ENCODE data around the gene CGB2. TPM values are rescaled to one million over a fixed set of nuclear protein-coding genes. Genes with fewer than 3 reads are reported as not detected.
A peak's percentile ranks its signal among the peaks of the same experiment; 100 is the strongest.
"Not testable (repeated sequence)": the region's sequence is repeated elsewhere in the genome, so short reads cannot be mapped to it uniquely, and the experiment has no call there.

Gene CGB2
- total RNA-seq, 5 donors from 2014 or later (not counting 1 experiment from before 2014, with no cell fraction given), result not detected

DNA sequence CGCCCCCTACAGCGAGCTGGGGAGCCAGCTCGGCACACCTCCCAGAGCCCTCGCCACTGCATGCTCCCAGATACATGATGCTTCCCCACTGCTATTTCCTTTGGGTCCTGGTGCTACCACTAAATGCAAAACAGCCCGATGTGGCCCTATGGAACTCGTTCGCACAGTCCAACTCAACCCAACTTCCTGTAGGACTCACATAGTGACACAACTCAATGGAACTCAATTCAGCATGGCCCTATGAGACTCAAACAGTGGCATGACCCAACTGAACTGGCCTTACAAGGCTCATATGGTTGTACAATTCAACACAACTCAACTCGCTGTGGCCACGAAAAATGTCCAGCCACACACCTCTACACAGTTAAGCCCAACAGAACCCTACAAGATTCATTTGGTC lies 37.3 kb downstream of the CGB2 start:
- H3K27ac Mint-ChIP-seq, result no peak overlapping the region
- Histone ChIP-seq H3K4me1 (ENCODE audit: control insufficient read depth in 1 of 2, extremely low read depth in 1 of 2, insufficient read depth in 2 of 2, low read length in 2 of 2) (peaks cover 0 to 19% of the 10 kb centered on the region in 2 experiments), H3K4me3 (ENCODE audit: control insufficient read depth in 1 of 2, extremely low read depth in 1 of 2, low read length in 1 of 2) (no peak overlapping the region), H3K36me3 (ENCODE audit: control insufficient read depth in 2 of 2, extremely low read depth in 1 of 2, insufficient read depth in 1 of 2, low read length in 1 of 2) (no peaks in the 10 kb centered on the region), H3K9me3 (no peaks in the 10 kb centered on the region), H3K27ac (ENCODE audit: low read length) (no peak overlapping the region), H3K27me3 (replicated peaks in 1 of 2; ENCODE audit: control insufficient read depth in 2 of 2, extremely low read depth in 1 of 2, insufficient read depth in 2 of 2, low read length in 1 of 2) (peaks cover 7 to 81% of the 10 kb centered on the region in 2 experiments)
- no peak for DNase-seq
- no peak overlapping the region for H3K4me3 Mint-ChIP-seq
- POLR2A ChIA-PET, result no interaction called here
- peaks cover 12 to 21% (median 13%) of the 10 kb centered on the region in 3 donors for H3K4me1 Mint-ChIP-seq
- ATAC-seq (replicated peaks in 1 of 4), result no peak
- WGBS (ENCODE audit: insufficient coverage), result 95% methylated on average over 9 of the region's 9 CpGs
- H3K36me3 Mint-ChIP-seq, result no peaks in the 10 kb centered on the region
- peaks cover 0 to 5% (median 0%) of the 10 kb centered on the region in 3 donors for H3K9me3 Mint-ChIP-seq
- peaks cover 60 to 78% of the 10 kb centered on the region in 2 donors for H3K27me3 Mint-ChIP-seq
- CTCF ChIA-PET, result no interaction called here

DNA sequence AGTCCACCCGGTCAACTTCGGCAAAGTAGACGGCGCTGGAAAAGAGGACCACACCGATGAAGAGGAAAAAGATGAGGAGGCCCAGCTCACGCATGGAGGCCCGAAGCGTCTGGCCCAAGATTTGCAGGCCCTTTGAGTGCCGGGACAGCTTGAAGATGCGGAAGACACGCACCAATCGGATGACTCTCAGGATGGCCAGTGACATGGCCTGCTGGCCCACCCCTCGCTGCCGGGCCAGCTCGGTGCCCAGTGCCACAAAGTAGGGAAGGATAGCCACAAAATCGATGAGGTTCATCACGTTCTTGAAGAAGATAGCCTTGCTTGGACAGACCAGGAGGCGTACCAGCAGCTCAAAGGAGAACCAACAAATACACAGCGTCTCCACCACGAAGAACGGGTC lies 38.7 kb downstream of the CGB2 start:
- peaks cover 0 to 5% (median 0%) of the 10 kb centered on the region in 3 donors for H3K9me3 Mint-ChIP-seq
- H3K27ac Mint-ChIP-seq, result peak overlapping the region in 1 of 2 donors; percentile 7
- CTCF ChIA-PET, result interaction anchor here in 1 of 2 donors (0.6 kb wide), 1 partner anchor 699 kb away, joined by 4 read pairs; no protein-coding TSS in a partner anchor
- no peaks in the 10 kb centered on the region for H3K36me3 Mint-ChIP-seq
- no peak overlapping the region for H3K4me3 ChIP-seq (ENCODE audit: control insufficient read depth in 1 of 2, extremely low read depth in 1 of 2, low read length in 1 of 2)
- peaks cover 66 to 82% of the 10 kb centered on the region in 2 donors for H3K27me3 Mint-ChIP-seq
- no peaks in the 10 kb centered on the region for H3K9me3 ChIP-seq
- DNase-seq, result no peak
- H3K4me1 ChIP-seq (ENCODE audit: control insufficient read depth in 1 of 2, extremely low read depth in 1 of 2, insufficient read depth in 2 of 2, low read length in 2 of 2), result peaks cover 0 to 12% of the 10 kb centered on the region in 2 experiments
- POLR2A ChIA-PET, result no interaction called here
- 94% methylated on average over 21 of the region's 21 CpGs for WGBS (ENCODE audit: insufficient coverage)
- ATAC-seq (replicated peaks in 1 of 4), result no peak
- no peaks in the 10 kb centered on the region for H3K36me3 ChIP-seq (ENCODE audit: control insufficient read depth in 2 of 2, extremely low read depth in 1 of 2, insufficient read depth in 1 of 2, low read length in 1 of 2)
- H3K27ac ChIP-seq (ENCODE audit: low read length), result no peak overlapping the region
- peaks cover 12 to 21% (median 12%) of the 10 kb centered on the region in 3 donors for H3K4me1 Mint-ChIP-seq
- H3K27me3 ChIP-seq (replicated peaks in 1 of 2; ENCODE audit: control insufficient read depth in 2 of 2, extremely low read depth in 1 of 2, insufficient read depth in 2 of 2, low read length in 1 of 2), result peaks cover 7 to 80% of the 10 kb centered on the region in 2 experiments
- no peak overlapping the region for H3K4me3 Mint-ChIP-seq

DNA sequence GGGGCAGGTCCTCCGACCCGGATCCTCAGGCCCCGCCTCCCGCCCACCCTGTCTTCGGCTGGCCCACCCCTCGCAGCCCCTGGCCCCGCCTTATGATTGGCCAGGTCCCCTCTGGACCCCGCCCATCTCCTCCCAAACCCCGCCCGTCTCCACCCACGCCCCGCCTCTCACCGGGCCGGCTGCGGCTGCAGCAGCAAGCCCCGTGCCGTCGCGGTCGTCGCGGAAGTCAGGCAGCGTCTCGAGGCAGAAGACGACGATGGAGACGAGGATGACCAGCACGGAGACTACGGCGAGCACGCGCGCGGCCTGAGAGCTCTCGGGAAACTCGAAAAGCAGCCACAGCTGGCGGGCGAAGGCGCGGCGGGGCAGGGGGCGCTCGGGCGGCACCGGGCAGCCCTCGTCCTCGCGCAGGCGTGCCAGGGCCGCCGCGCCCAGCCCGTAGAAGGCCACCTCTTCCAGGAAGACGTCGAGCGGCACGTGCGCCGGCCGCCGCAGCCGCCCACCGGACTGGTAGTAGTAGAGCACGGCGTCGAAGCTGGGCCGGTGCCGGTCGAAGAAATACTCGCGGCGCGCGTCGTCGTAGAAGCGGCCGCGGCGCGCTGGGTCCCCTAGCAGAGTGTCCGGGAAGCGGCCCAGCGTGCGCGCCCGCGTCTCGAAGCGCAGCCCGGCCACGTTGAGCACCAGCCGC lies 40.3 kb downstream of the CGB2 start:
- ChIA-PET POLR2A (no interaction called here), CTCF (no interaction called here)
- Histone ChIP-seq H3K4me1 (ENCODE audit: control insufficient read depth in 1 of 2, extremely low read depth in 1 of 2, insufficient read depth in 2 of 2, low read length in 2 of 2) (peaks cover 0 to 12% of the 10 kb centered on the region in 2 experiments), H3K36me3 (ENCODE audit: control insufficient read depth in 2 of 2, extremely low read depth in 1 of 2, insufficient read depth in 1 of 2, low read length in 1 of 2) (no peaks in the 10 kb centered on the region), H3K9me3 (no peaks in the 10 kb centered on the region), H3K27ac (ENCODE audit: low read length) (no peak overlapping the region), H3K27me3 (replicated peaks in 1 of 2; ENCODE audit: control insufficient read depth in 2 of 2, extremely low read depth in 1 of 2, insufficient read depth in 2 of 2, low read length in 1 of 2) (peaks cover 5 to 76% of the 10 kb centered on the region in 2 experiments), H3K4me3 (ENCODE audit: control insufficient read depth in 1 of 2, extremely low read depth in 1 of 2, low read length in 1 of 2) (no peak overlapping the region)
- peak in 3 of 35 experiments; percentile 11 to 25 (median 21) for DNase-seq
- Mint-ChIP-seq H3K4me1 (peaks cover 10 to 17% (median 12%) of the 10 kb centered on the region in 3 donors), H3K4me3 (peak overlapping the region in 1 of 3 donors; percentile 15), H3K9me3 (peaks cover 0 to 5% (median 0%) of the 10 kb centered on the region in 3 donors), H3K36me3 (no peaks in the 10 kb centered on the region), H3K27ac (no peak overlapping the region), H3K27me3 (peaks cover 58 to 78% of the 10 kb centered on the region in 2 donors)
- 13% methylated on average over 88 of the region's 93 CpGs for WGBS (ENCODE audit: insufficient coverage)
- peak in 3 of 4 experiments; percentile 30 to 52 (median 34) for ATAC-seq (replicated peaks in 1 of 4)

DNA sequence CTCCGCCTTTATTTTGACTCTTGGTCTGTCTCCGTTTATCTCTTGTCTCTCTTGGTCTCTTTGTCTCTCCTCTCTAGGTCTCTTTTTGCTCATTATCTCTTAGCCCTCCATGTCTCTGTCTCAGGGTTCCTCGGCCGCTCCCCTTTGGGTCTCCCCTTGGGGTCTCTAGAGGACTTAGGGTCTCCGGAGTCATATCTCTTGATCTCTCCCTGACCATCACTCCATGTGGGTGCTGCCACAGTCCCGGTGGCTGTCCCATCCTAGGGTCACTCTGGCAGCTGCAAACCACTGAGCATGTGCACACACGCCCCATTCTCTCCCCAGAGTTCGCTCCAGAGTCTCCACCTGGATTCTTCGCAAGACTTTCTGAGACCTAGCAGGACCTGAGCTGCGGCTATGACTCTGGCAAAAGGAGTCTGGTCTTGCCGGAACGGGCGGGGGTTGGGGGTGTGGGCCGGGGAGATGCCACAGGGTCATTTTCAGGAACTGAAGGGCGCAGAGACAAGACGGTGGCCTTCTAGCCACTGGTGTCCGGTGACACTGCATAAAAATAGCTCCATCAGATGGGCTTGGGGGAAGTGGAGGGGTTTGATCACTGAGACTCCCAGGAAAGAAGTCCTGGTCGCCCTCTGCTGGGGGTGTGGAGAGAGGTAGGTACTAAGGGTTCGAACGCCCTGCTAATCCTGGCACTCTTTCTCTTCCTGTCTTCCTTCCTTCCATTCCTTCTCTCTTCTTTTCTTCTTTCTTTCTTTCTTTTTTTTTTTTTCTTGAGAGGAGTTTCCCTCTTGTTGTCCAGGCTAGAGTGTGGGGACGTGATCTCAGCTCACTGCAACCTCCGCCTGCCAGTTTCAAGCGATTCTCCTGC lies 42.1 kb downstream of the CGB2 start:
- peaks cover 53 to 70% of the 10 kb centered on the region in 2 donors for H3K27me3 Mint-ChIP-seq
- peak overlapping the region in 2 of 3 donors; percentile 14 to 74 for H3K4me3 Mint-ChIP-seq
- DNase-seq (no peak), ATAC-seq (replicated peaks in 1 of 4) (no peak)
- CTCF ChIA-PET, result interaction anchor here (0.7 kb wide), 2 partner anchors 81 to 1739 kb away, joined by 3 to 4 read pairs; no protein-coding TSS in a partner anchor
- no peaks in the 10 kb centered on the region for H3K36me3 Mint-ChIP-seq
- Histone ChIP-seq H3K4me3 (ENCODE audit: control insufficient read depth in 1 of 2, extremely low read depth in 1 of 2, low read length in 1 of 2) (no peak overlapping the region), H3K9me3 (no peaks in the 10 kb centered on the region), H3K27me3 (replicated peaks in 1 of 2; ENCODE audit: control insufficient read depth in 2 of 2, extremely low read depth in 1 of 2, insufficient read depth in 2 of 2, low read length in 1 of 2) (peaks cover 5 to 78% of the 10 kb centered on the region in 2 experiments), H3K36me3 (ENCODE audit: control insufficient read depth in 2 of 2, extremely low read depth in 1 of 2, insufficient read depth in 1 of 2, low read length in 1 of 2) (no peaks in the 10 kb centered on the region), H3K4me1 (ENCODE audit: control insufficient read depth in 1 of 2, extremely low read depth in 1 of 2, insufficient read depth in 2 of 2, low read length in 2 of 2) (peaks cover 0 to 12% of the 10 kb centered on the region in 2 experiments), H3K27ac (ENCODE audit: low read length) (no peak overlapping the region)
- peaks cover 10 to 17% (median 12%) of the 10 kb centered on the region in 3 donors for H3K4me1 Mint-ChIP-seq
- WGBS (ENCODE audit: insufficient coverage), result 78% methylated on average over 13 of the region's 23 CpGs
- POLR2A ChIA-PET, result no interaction called here
- H3K9me3 Mint-ChIP-seq, result peaks cover 0 to 5% (median 0%) of the 10 kb centered on the region in 3 donors
- no peak overlapping the region for H3K27ac Mint-ChIP-seq

DNA sequence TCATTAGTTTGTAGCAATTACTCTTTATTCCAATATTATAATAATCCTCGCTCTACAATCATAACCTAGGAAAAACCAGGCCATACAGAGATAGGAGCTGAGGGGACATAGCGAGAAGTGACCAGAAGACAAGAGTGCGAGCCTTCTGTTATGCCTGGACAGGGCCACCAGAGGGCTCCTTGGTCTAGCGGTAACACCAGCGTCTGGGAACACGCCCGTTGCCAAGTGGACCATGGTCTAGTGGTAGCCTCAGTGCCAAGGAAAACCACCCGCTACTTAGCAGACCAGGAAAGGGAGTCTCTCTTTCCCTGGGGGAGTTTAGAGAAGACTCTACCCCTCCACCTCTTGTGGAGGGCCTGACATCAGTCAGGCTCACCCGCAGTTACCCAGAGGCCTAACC lies 43.2 kb downstream of the CGB2 start:
- H3K27ac Mint-ChIP-seq; POLR2A ChIA-PET; ATAC-seq (replicated peaks in 1 of 4); H3K9me3 Mint-ChIP-seq; DNase-seq; H3K9me3 ChIP-seq; H3K36me3 Mint-ChIP-seq; H3K4me3 ChIP-seq (ENCODE audit: control insufficient read depth in 1 of 2, extremely low read depth in 1 of 2, low read length in 1 of 2); H3K27ac ChIP-seq (ENCODE audit: low read length); H3K36me3 ChIP-seq (ENCODE audit: control insufficient read depth in 2 of 2, extremely low read depth in 1 of 2, insufficient read depth in 1 of 2, low read length in 1 of 2); H3K4me3 Mint-ChIP-seq: not testable (repeated sequence)
- WGBS (ENCODE audit: insufficient coverage), result 0% methylated on average over 1 of the region's 9 CpGs
- peaks cover 0 to 73% of the 10 kb centered on the region in 2 experiments for H3K27me3 ChIP-seq (replicated peaks in 1 of 2; ENCODE audit: control insufficient read depth in 2 of 2, extremely low read depth in 1 of 2, insufficient read depth in 2 of 2, low read length in 1 of 2)
- Mint-ChIP-seq H3K27me3 (peaks cover 43 to 60% of the 10 kb centered on the region in 2 donors), H3K4me1 (peaks cover 10 to 17% (median 12%) of the 10 kb centered on the region in 3 donors)
- peaks cover 0 to 12% of the 10 kb centered on the region in 2 experiments for H3K4me1 ChIP-seq (ENCODE audit: control insufficient read depth in 1 of 2, extremely low read depth in 1 of 2, insufficient read depth in 2 of 2, low read length in 2 of 2)
- CTCF ChIA-PET, result interaction anchor here in 1 of 2 donors (0.6 kb wide), 1 partner anchor 1649 kb away, joined by 3 read pairs; no protein-coding TSS in a partner anchor

DNA sequence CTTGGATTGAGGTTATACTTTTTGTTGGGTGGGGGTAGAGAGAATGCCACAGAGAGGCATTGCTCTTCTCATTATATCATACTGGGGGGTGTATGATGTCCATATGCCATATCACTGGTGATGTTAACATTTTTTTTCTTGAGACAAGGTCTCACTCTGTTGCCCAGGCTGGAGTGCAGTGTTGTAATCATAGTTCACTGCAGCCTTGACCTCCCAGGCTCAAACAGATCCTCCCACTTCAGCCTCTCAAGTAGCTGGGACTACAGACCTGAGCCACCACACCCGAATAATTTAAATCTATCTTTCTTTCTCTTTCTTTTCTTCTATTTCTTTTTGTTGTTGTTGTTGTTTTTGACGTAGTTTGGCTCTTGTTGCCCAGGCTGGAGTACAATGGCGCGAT lies 48.7 kb downstream of the CGB2 start:
- no peaks in the 10 kb centered on the region for H3K9me3 ChIP-seq
- Mint-ChIP-seq H3K27me3 (peaks cover 12 to 23% of the 10 kb centered on the region in 2 donors), H3K4me3 (no peak overlapping the region), H3K36me3 (no peaks in the 10 kb centered on the region), H3K9me3 (no peaks in the 10 kb centered on the region), H3K4me1 (peaks cover 6 to 10% (median 10%) of the 10 kb centered on the region in 3 donors), H3K27ac (no peak overlapping the region)
- ChIA-PET CTCF (no interaction called here), POLR2A (no interaction called here)
- no peak overlapping the region for H3K4me3 ChIP-seq (ENCODE audit: control insufficient read depth in 1 of 2, extremely low read depth in 1 of 2, low read length in 1 of 2)
- H3K27ac ChIP-seq (ENCODE audit: low read length), result no peak overlapping the region
- peaks cover 2 to 7% of the 10 kb centered on the region in 2 experiments for H3K4me1 ChIP-seq (ENCODE audit: control insufficient read depth in 1 of 2, extremely low read depth in 1 of 2, insufficient read depth in 2 of 2, low read length in 2 of 2)
- peaks cover 0 to 34% of the 10 kb centered on the region in 2 experiments for H3K27me3 ChIP-seq (replicated peaks in 1 of 2; ENCODE audit: control insufficient read depth in 2 of 2, extremely low read depth in 1 of 2, insufficient read depth in 2 of 2, low read length in 1 of 2)
- ATAC-seq (replicated peaks in 1 of 4), result no peak
- H3K36me3 ChIP-seq (ENCODE audit: control insufficient read depth in 2 of 2, extremely low read depth in 1 of 2, insufficient read depth in 1 of 2, low read length in 1 of 2), result no peaks in the 10 kb centered on the region
- no peak for DNase-seq
- WGBS (ENCODE audit: insufficient coverage), result 100% methylated on average over 2 of the region's 4 CpGs

Data from T-cell (primary cell).